DND-41 (cell line): ENCODE results near the gene RNF34.

Experiments
- ATAC-seq: fragments of 200-7000 bp; cut with Tn5 transposase; 3 replicates; pipeline ENCODE4 v1.9.1; 2021; ENCODE audit warnings: low read depth; ENCODE audit not compliant: insufficient read depth
- DNase-seq: peaks from one replicate; pipeline ENCODE4 v3.0.0-alpha.2; 2020
- H2AFZ ChIP-seq: 2 replicates; pipeline ENCODE4 v1.6.0; 2012; ENCODE audit warnings: low read depth, low read length
- H3K27ac ChIP-seq: 2 replicates; pipeline ENCODE4 v1.5.1; 2012; ENCODE audit warnings: low read length, inconsistent platforms
- H3K27me3 ChIP-seq: fragments of 200-600 bp; sonication (generic); 2 replicates; pipeline ENCODE4 v1.6.0; 2012; ENCODE audit warnings: low read length, mild to moderate bottlenecking, inconsistent platforms; ENCODE audit not compliant: insufficient read depth, poor library complexity
- H3K36me3 ChIP-seq: 2 replicates; pipeline ENCODE4 v1.5.1; 2012; ENCODE audit warnings: low read length, inconsistent platforms; ENCODE audit not compliant: insufficient read depth
- H3K4me1 ChIP-seq: 2 replicates; pipeline ENCODE4 v1.5.1; 2012; ENCODE audit warnings: mild to moderate bottlenecking, low read length; ENCODE audit not compliant: insufficient read depth
- H3K4me2 ChIP-seq: 2 replicates; pipeline ENCODE4 v1.6.0; 2012; ENCODE audit warnings: mild to moderate bottlenecking, moderate library complexity, low read length, inconsistent platforms; ENCODE audit not compliant: insufficient read depth
- H3K4me3 ChIP-seq, 2 experiments: fragments of 200-600 bp in 1 of 2; shearing (Covaris generic) in 1 of 2; 2 replicates each; pipeline ENCODE4 v1.5.1; 2012 to 2016; ENCODE audit warnings: inconsistent platforms in 2 of 2, low read length in 2 of 2, mild to moderate bottlenecking in 2 of 2, low read depth in 1 of 2, moderate library complexity in 1 of 2
- H3K79me2 ChIP-seq: 2 replicates; pipeline ENCODE4 v1.6.0; 2012; ENCODE audit warnings: low read length, inconsistent platforms; ENCODE audit not compliant: insufficient read depth
- H3K9ac ChIP-seq: 2 replicates; pipeline ENCODE4 v1.6.0; 2012; ENCODE audit warnings: low read depth, mild to moderate bottlenecking, inconsistent platforms, low read length, moderate library complexity
- H3K9me3 ChIP-seq: 2 replicates; pipeline ENCODE4 v1.5.1; 2012; ENCODE audit warnings: low read length, moderate library complexity, mild to moderate bottlenecking, inconsistent platforms; ENCODE audit not compliant: insufficient read depth, severe bottlenecking
- H4K20me1 ChIP-seq: 2 replicates; pipeline ENCODE4 v1.6.0; 2012; ENCODE audit warnings: low read length; ENCODE audit not compliant: insufficient read depth
- EZH2 ChIP-seq: IDR thresholded peaks from 3 replicates; pipeline ENCODE4 v1.6.1; 2012; ENCODE audit warnings: borderline replicate concordance, low read depth, mild to moderate bottlenecking, moderate library complexity, low read length, inconsistent platforms; ENCODE audit not compliant: severe bottlenecking
- TF ChIP-seq, protein P1 (sequence below): IDR thresholded peaks from 2 replicates; pipeline ENCODE4 v1.5.1; 2012; ENCODE audit warnings: borderline replicate concordance, low read length, moderate library complexity, mild to moderate bottlenecking; ENCODE audit not compliant: poor library complexity, severe bottlenecking; ENCODE audit errors: extremely low read depth

Gene RNF34

DNA sequence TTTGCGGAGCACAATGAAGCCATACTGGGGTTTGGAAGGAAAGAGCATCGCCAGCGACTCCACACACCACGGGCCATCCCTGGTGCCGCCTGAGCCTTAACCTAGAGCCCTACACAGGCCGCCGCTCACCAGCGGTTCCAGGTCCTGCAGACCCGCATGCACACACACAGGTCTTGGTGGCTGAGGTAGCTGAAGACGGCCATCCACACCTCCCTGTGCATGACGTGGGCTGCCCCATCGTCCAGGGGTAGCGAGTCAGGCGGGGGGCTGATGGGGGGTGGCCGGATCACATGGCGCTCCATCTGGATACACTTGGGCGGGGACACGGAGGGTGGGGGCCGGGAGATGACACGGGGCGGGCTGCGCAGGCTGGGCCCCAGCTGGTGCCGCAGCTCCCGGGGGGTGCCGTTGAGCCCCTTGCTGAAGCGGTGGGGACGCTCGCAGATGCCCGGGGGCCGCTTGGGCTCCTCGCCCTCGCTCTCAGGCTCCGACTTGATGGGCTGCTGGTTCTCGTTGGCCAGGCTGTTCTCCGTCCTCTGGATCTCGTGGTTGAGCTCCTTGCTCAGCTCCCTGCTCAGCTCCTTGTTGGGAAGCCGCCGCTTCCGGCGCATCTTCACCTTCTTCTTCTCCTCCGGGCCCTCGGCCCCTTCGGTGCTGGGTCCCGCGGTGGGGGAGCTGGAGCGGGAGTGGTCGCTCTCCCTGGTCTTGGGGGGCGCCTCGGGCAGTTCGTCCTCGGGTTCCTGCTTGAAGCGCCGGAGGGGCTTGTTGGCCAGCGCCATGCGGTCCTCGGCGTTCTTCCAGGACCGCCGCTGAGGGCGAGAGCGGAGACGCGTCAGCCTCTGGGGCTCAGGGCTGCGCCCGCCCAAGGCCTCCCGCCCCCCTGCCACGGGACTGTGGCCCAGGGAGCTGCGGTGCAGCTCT, 42.4 kb downstream of the RNF34 start:
- no peak for DNase-seq
- Histone ChIP-seq H3K36me3 (peaks cover 90% of the 10 kb centered on the region), H3K9me3 (no peaks in the 10 kb centered on the region), H3K4me1 (no peaks in the 10 kb centered on the region), H3K27ac (no peak overlapping the region), H3K4me2 (no peak overlapping the region), H3K4me3 (no peak overlapping the region), H4K20me1 (peaks cover 25% of the 10 kb centered on the region), H3K79me2 (peaks cover 14% of the 10 kb centered on the region), H3K27me3 (no peaks in the 10 kb centered on the region), H2AFZ (no peak overlapping the region), H3K9ac (no peak overlapping the region)
- TF ChIP-seq, protein P1, sequence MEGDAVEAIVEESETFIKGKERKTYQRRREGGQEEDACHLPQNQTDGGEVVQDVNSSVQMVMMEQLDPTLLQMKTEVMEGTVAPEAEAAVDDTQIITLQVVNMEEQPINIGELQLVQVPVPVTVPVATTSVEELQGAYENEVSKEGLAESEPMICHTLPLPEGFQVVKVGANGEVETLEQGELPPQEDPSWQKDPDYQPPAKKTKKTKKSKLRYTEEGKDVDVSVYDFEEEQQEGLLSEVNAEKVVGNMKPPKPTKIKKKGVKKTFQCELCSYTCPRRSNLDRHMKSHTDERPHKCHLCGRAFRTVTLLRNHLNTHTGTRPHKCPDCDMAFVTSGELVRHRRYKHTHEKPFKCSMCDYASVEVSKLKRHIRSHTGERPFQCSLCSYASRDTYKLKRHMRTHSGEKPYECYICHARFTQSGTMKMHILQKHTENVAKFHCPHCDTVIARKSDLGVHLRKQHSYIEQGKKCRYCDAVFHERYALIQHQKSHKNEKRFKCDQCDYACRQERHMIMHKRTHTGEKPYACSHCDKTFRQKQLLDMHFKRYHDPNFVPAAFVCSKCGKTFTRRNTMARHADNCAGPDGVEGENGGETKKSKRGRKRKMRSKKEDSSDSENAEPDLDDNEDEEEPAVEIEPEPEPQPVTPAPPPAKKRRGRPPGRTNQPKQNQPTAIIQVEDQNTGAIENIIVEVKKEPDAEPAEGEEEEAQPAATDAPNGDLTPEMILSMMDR = no peak
- no peak for TF ChIP-seq EZH2
- ATAC-seq = no peak

- H3K4me1 ChIP-seq = no peaks in the 10 kb centered on the region
- no peak overlapping the region for H2AFZ ChIP-seq
- H3K9me3 ChIP-seq = no peaks in the 10 kb centered on the region
- TF ChIP-seq EZH2 = no peak
- TF ChIP-seq, protein P1 = peak; percentile 87
- H3K4me3 ChIP-seq = no peak overlapping the region
- peaks cover 80% of the 10 kb centered on the region for H3K36me3 ChIP-seq
- DNase-seq = peak; percentile 66
- ATAC-seq = peak; percentile 83
- no peaks in the 10 kb centered on the region for H3K27me3 ChIP-seq
- no peak overlapping the region for H3K4me2 ChIP-seq
- H3K79me2 ChIP-seq = peaks cover 16% of the 10 kb centered on the region
- H3K27ac ChIP-seq = no peak overlapping the region
- H3K9ac ChIP-seq = no peak overlapping the region
- H4K20me1 ChIP-seq = peaks cover 25% of the 10 kb centered on the region
Observed at GRCh38 chr12:121443193-121443870, 43.4 kb downstream of the RNF34 start.

GRCh38 chr12:121443911-121444841, 44.3 kb downstream of the RNF34 start:
- H3K36me3 ChIP-seq = peaks cover 80% of the 10 kb centered on the region
- H3K27ac ChIP-seq = no peak overlapping the region

More at GRCh38 chr12:121443911-121444841, 44.3 kb downstream of the RNF34 start:
- ATAC-seq (no peak), DNase-seq (no peak)
- no peaks in the 10 kb centered on the region for H3K27me3 ChIP-seq
- H3K9ac ChIP-seq = no peak overlapping the region
- H4K20me1 ChIP-seq = peaks cover 32% of the 10 kb centered on the region
- H3K9me3 ChIP-seq = no peaks in the 10 kb centered on the region
- TF ChIP-seq, protein P1 = no peak
- TF ChIP-seq EZH2 = no peak
- no peaks in the 10 kb centered on the region for H3K4me1 ChIP-seq
- H2AFZ ChIP-seq = no peak overlapping the region
- no peak overlapping the region for H3K4me3 ChIP-seq
- H3K79me2 ChIP-seq = peaks cover 24% of the 10 kb centered on the region
- H3K4me2 ChIP-seq = no peak overlapping the region
